NCI-H82 treated with DMSO at 0.1 percent for 48 hours (cell line): Measurements from ENCODE around the gene SLC34A1.
"Not testable (repeated sequence)": the region's sequence is repeated elsewhere in the genome, so short reads cannot be mapped to it uniquely, and the experiment has no call there.

Experiments
- DNase-seq: peaks from one replicate; lab custom pipeline; 2025; ENCODE audit not compliant: unreplicated experiment; lab: John Stamatoyannopoulos, UW

The SLC34A1 gene

GRCh38 chr5:177405805-177406204 lies 21.6 kb downstream of the SLC34A1 start:
- no peak for DNase-seq

- no peak for DNase-seq
Observed at GRCh38 chr5:177409043-177409801, 25.0 kb downstream of the SLC34A1 start, which contains the start of gene F12. F12 (minus strand) TSS chr5:177409564; CDS start chr5:177409527, 37 bp downstream.

DNA sequence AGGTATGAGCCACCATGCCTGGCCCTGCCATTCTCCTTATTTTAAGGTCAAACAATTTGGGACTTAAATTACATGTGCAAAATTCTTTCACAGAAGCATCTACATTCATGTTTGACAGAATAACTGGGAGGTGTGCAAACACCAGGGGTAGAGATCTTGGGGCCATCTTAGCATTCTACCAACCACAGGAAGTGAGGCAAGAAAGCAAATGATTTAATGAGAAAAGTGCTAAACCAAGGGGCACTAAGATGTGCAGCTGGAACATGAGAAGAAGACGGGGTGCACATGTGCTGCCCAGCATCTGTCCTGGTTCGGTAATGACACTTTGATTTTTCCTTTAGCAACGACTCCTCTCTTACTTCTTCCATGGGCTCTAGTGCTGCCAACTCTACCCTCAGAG lies 26.3 kb downstream of the SLC34A1 start:
- no peak for DNase-seq

GRCh38 chr5:177412603-177413233 lies 28.5 kb downstream of the SLC34A1 start:
- no peak for DNase-seq

DNA sequence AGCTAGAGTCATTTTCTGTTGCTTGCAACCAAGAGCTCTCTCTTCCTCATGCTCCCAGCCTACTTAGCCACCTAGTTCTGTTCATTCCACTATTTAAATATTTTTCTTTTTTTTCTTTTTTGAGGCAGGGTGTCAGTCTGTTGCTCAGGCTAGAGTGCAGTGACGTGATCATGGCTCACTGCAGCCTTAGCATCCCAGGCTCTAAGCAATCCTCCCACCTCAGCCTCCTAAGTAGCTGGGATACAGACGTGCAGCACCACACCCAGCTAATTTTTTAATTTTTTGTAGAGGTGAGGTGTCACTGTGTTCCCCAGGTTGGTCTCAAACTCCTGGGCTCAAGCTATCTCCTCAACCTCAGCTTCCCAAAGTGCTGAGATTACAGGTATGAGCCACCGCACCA lies 30.2 kb downstream of the SLC34A1 start:
- no peak for DNase-seq

DNA sequence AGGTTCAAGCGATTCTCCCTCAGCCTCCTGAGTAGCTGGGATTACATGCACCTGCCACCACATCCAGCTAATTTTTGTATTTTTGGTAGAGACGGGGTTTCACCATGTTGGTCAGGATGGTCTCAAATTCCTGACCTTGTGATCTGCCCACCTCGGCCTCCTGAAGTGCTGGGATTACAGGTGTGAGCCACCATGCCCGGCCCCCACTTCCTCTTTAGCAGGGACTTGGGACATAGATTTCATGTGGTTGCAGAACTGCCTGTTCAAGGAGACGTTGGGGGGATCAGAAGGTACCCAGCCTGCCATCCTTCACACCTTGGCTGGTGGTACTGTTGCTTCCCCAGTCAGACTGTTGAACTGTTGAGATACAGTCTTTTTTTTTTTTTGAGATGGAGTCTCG lies 32.8 kb downstream of the SLC34A1 start:
- DNase-seq, result not testable (repeated sequence)

DNA sequence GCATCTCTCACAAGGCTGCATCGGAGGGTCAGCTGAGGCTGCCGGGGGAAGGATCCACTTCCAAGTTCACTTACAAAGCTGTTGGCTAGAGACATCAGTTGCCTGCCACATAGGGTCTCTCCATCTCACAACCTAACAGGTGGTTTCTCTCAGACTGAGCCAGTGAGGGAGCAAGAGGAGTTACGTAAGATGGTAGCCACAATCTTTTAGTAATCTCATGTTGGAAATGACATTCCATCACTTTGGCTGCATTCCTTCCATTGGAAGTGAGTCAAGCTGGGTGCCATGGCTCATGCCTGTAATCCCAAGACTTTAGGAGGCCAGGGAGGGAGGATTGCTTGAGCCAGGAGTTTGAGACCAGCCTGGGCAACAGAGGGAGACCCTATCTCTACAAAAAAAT lies 34.8 kb downstream of the SLC34A1 start:
- DNase-seq, result no peak

- DNase-seq, result not testable (repeated sequence)
Observed at GRCh38 chr5:177420472-177420871, 36.2 kb downstream of the SLC34A1 start.

GRCh38 chr5:177421062-177421798 lies 37.0 kb downstream of the SLC34A1 start:
- DNase-seq, result no peak

- no peak for DNase-seq
Observed at GRCh38 chr5:177423671-177424070, 39.4 kb downstream of the SLC34A1 start.

- DNase-seq, result no peak
Observed at GRCh38 chr5:177425196-177425800, 41.1 kb downstream of the SLC34A1 start.

DNA sequence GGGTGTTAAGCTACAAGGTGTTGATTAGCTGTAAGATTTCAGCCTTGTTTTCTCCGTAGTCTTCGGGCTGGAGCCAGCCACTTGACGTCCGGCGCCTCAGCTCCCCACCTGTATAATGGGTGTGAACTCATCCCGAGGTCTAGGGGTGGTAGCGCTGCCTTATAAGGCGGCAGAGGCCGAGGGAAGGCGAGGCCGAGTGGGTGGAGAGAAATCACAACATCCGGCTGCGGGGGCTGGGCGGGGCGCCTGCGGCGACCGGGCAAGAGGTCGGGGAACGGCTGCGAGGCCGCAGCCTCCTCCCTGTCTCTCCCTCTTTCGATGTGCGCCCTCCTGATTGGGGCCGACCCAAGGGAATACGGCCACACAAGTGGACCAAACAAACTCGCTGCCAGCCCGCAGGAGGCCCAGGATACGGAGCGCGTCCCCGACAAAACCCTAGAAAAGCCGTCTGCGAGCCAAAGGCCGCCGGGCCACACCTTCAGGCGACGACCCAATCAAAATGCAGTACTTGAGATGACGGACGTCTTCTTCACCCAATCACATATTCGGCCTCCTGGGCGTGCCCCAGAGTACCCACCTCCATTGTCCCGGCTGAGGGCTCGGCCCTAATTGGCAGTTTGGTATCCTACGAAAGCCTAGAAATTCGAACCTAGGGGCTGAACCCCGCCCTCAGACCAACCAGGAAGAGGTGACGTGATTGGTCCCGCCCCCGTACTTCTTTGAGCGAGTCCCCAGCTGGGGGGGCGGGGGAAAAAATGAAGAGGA lies 41.7 kb downstream of the SLC34A1 start:
- peak; percentile 98 for DNase-seq

DNA sequence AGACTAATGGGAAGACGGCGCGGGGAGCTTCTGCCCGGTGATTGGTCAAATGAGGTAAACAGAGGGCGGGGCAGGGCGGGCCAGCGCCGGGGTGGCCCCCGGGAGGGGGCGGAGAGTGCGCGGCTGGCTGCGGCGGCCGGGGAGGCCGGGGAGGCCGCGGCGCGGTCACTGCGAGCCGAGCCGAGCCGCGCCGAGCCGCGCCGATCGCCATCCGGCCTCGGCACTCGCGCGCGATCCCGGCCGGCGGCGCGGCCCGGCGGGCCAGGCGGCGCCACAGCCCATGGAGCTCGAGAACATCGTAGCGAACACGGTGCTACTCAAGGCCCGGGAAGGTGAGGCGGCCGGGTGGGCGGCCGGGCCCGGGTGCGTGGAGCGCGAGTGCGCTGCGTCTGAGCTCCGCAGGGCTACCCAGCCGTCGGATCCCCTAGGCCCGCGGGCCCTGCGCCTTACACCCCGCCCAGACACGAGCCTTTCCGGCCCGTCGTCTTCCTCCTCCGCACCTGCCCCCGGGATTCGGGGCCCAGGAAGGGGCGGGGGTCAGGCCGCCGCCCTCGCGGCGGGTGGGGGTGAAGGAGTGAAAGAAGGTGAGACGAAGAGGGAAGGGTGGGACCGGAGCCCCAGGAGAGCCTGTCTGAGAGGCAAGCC lies 42.5 kb downstream of the SLC34A1 start, which contains the start of gene GRK6:
GRK6 (plus strand) TSS at position 111 of the 645 bp plus-strand sequence; CDS start at position 281, 170 bp downstream.
- no peak for DNase-seq

- DNase-seq, result no peak
Observed at GRCh38 chr5:177427211-177427822, 43.1 kb downstream of the SLC34A1 start.

DNA sequence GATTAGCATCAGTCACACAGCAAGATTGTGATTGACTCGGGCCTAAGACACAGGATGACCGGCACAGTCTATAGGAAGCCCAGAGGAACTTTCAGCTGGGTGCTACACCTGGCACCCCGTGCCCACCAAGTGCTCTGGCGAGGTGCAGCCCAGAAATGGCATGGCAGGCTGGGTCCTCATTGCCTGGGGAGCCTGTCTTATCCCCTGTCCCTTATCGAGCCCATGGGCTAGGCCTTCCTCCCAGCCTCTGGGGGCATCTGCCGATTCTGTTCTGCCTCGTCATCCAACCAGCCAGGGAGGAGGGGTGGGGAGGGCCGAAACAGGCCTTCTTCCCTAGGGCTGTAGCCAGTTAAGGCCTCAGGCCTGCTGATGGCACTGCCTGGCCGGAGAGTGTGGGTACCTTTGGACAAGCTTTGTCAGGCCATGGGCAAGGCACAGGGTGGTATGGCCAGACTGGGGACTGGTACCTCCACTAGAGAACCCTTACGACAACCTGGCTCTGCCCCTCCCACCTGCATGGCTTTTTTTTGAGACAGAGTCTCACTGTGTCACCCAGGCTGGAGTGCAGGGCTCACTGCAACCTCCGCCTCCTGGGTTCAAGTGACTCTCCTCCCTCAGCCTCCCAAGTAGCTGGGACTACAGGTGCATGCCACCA lies 43.8 kb downstream of the SLC34A1 start:
- DNase-seq, result no peak

DNA sequence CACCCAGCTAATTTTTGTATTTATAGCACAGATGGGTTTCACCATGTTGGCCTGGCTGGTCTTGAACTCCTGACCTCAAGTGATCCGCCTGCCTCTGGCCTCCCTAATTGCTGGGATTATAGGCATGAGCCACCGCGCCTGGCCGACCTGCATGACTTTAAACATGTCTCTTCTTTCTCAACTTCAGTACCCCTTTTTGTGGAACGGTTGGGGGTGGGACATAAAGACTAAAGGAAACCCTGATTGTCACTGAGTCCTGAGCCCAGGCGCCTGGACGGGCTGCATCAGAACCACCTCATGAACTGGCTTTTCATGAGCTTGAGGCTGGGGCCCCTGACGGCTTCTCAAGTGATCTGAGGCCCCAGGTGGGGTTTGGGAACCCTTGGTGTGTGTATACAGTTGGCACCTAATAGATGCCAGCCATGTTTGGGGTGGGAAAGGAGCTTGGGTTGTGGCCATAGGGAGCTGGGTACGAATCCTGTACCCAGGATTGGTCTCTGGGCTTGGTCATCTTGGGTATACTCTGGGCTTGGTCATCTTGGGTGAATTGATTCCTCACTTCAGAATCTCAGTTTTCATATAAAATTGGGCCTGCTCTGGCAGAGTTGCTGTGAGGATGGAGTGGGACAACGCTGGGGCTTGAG lies 44.5 kb downstream of the SLC34A1 start:
- DNase-seq, result no peak

DNA sequence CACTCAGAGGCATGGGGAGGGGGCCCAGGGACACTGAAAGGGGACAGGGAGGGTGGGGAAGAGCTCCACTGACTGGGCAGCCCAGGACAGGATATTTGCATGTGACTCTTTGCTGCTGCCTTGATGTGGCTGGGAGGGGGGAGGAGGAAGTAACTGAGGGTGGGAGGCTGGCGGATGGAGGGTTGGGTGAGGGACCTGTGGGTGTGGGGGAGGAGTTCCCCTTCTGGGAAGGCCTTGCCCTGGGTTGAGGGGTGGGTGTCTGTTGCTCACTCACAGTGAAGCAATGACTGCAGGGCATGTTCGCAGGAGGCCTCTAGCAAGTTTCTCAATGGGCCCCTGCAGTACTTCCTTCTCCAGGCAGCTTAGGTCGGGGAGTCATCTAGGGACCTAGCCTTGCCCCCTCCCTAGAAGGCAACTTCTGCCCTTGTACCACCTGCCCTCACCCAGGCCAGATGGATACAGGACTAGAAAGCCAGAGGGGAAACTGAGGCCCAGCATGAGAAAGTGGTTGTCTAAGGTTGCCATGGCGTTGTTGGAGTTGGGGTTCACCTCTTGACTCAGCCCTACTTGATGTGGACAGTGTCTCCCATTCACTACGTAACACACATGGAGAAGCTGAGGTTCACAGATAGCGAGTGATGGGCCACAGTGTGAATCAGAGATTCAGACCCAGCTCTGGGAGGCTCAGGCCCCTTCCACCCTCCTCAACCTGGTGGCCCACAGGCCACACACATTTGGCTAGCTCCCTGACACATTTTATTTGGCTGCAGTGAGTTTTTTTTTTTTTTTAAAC lies 45.2 kb downstream of the SLC34A1 start:
- no peak for DNase-seq
